T-helper 2 cell (primary cell): Measurements from ENCODE around the gene FXYD1.

Experiments
- DNase-seq, 5 experiments: peaks; one replicate each; pipeline versions ENCODE4 v3.0.0 to v3.0.0-alpha.2; 2012 to 2022

FXYD1 gene

DNA sequence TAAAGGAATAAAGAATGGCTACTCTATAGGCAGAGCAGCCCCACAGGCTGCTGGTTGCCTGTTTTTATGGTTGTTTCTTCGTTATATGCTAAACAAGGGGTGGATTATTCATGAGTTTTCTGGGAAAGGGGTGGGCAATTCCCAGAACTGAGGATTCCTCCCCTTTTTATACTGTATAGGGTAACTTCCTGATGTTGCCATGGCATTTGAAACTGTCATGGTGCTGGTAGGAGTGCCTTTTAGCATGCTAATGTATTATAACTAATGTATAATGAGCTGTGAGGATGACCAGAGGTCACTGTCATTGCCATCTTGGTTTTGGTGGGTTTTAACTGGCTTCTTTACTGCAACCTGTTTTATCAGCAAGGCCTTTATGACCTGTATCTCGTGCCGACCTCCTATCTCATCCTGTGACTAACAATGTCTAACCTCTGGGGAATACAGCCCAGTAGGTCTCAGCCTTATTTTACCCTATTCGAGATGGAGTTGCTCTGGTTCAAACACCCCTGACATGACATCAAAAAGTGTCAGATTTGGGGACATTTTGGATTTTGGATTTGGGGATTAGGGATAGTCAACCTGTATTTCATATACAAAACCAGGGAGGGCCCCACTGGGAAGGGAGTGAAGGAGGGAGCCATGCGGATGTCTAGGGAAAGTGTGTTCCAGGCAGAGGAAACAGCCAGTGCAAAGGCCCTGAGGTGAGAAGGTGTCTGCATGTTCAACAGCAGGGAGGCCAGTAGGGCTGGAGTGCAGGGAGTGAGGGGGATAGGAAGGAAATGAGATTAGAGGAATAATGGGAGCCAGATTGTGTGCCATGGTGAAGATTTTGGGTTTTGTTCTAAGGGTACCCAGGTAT, 26.8 kb downstream of the FXYD1 start:
- no peak for DNase-seq

DNA sequence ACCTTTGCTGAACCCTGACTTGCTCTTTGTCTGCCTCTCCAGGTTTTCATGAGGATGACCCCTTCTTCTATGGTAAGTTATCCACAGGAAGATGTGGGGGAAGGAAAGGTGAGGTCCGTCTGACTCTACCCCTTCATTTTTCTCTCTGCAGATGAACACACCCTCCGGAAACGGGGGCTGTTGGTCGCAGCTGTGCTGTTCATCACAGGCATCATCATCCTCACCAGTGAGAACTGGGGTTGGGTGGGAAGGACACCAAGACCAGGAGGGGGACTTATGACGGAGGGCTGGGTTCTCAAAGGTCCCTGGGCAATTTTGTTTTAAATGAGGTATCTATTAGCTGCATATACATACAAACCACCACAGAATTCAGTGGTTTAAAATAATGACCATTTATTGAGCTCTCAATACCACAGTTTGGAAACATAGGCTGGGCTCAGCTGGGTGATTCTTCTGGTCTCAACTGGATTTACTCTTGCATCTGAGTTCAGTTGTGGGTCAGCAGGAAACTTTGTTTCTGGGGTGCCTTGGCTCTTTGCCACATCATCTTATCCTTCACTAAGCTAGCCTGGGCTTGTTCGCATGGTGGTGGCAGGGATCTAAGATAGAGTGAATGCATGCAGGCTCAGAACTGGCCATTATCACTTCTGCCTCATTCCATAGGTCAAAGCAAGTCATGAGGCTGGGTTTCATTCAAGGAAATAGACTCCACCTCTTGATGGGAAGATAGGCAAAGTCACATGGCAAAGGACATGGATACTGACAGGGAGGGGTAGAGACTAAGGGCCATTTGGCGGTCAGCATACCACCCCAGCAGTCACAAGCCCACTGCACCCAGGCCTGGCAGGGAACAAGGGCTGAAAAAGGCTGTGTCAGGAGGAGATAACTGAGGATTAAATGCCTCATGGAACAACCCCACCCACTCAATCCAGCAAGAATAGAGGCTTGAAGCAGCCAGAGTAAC, 27.8 kb downstream of the FXYD1 start:
- DNase-seq, result no peak

DNA sequence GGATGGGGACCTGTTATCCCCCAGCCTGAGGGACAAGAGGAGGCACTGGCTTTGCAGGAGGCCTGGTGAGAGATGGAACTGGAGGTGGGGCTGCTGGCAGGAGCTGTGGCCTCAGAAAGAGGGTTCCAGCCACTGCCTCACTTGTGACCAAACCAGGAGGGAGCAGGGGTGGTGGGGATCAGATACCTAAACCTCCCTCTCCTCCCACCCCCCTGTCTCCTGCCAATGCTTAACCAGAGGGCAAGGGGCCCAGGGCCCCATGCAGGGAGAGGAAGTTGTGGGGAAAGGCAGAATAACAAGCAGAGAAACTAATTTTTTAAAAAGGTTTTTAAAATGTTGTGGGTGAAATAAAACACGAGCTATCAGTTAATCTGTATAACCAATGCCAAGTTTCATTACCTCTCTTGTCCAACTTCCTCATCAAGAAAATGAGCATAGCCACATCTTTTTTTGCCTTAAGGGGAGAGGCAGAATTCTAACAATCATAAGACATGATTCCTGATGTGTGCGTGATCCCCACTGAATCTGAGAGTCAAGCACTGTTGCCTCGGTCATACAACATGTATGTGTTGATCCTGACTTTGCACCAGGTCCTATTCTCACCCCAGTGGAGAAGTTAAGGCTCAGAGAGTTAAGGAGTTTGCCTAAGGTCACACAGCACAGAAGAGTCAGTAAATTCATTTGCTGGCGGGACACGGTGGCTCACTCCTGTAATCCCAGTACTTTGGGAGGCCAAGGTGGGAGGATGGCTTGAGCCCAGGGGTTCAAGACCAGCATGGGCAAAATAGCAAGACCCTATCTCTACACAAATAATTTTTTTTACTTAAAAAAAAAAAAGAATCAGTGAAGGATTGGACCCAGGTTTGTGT, 28.9 kb downstream of the FXYD1 start:
- peak in 1 of 5 experiments; percentile 84 for DNase-seq

DNA sequence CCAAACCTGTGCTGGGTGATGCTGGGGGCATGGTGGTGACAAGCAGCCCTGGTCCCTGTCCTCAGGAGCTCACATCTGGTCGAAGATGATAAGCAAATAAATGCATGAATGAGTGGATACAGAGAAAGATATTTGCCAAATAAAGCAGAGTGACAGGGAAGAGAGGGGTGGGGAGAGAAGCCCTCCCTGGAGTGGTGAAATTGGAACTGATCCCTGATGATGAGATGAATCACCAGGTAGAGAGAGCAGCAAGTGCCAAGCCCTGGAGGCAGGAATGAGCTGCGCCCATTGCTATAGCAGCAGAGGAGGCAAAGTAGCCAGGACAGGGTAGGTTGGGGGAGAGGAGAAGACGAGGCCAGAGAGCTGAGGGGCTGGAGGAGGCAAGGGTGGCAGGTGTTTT, 29.6 kb downstream of the FXYD1 start:
- DNase-seq, result no peak

DNA sequence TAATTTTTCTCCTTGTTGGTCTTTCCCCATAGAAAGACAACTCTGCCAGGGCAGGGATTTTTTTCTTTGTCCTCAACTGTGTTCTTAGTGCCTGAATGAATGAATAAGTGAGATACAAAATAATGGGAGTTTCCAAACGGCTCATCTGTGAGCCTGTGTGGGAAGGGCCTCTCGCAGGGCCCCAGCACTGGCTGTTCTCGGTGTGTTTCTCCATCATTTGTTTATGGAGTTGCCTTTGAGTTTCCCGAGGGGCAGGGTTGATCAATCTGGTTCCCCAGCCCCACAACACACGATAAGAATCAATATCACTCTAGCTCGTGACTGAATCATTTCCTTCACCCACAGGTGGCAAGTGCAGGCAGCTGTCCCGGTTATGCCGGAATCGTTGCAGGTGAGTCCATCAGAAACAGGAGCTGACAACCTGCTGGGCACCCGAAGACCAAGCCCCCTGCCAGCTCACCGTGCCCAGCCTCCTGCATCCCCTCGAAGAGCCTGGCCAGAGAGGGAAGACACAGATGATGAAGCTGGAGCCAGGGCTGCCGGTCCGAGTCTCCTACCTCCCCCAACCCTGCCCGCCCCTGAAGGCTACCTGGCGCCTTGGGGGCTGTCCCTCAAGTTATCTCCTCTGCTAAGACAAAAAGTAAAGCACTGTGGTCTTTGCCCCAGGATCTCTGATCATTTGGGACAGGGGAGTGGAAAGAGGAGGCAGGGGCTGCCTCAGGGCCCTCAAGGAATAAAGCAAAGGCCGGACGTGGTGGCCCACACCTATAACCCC, 30.8 kb downstream of the FXYD1 start:
- peak in 1 of 5 experiments; percentile 18 for DNase-seq

DNA sequence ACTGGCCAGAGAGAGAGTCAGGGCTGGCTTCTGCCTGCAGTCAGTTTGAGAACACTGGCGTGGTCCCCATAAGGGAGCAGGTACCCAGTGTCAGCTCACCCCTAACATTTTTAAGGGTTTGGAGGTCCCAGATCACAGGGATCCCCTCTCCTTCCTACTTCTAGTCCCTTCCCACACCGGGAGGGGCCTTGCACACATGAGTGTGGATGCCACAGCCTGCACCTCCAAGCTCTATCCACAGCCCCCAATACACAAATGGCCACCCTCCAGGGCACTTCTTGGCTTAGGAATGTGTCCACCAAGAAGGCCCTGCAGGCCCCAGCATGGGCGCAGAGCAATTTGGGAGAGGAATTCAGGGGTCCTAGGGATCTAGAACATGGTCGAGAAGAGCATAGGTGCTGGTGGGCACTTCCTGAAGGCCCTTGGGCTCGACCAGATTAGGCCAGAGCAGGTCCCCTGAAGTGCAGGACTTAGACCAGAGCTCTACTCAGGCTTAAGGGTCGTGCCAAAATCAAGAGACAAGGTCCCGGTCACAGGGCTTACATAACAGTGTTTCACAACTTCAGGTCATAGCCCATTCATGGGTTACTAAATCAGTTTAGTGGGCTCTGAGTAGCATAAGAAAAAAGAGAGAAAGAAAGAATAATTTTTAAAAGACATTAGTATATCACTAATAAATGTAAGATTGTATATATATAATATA, 31.9 kb downstream of the FXYD1 start:
- no peak for DNase-seq

DNA sequence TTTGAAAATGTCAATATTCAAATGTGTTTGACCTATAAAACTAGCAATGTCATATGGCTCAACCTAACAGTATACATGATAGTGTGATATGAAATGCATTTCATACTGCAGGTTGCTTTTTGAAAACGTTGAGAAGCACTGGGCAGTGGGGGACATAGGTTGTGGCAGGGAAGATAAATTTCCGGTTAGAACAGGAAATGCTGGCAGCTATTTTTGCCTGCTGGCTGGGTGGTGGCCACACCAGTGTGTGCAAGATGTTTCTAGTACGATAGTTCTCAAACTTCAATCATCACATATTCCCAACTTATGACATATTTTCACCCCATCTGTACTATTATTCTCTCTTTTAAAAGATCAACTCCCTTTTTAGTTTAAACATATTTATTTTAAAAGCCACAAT, 33.1 kb downstream of the FXYD1 start:
- DNase-seq, result peak in 1 of 5 experiments; percentile 56

DNA sequence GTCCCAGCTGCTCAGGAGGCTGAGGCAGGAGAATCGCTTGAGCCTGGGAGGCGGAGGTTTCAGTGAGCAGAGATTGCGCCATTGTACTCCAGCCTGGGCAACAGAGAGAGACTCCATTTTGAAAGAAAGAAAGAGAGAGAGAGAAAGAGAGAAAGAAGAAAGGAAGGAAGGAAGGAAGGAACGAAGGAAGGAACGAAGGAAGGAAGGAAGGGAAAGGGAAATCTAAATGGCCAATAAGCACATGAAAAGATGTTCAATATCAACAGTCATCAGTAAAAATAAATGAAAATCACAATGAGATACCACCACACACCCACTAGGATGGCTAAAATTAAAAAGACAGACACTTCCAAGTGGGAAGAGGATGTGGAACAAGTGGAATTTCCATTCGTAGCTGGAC, 35.6 kb downstream of the FXYD1 start:
- DNase-seq, result no peak

DNA sequence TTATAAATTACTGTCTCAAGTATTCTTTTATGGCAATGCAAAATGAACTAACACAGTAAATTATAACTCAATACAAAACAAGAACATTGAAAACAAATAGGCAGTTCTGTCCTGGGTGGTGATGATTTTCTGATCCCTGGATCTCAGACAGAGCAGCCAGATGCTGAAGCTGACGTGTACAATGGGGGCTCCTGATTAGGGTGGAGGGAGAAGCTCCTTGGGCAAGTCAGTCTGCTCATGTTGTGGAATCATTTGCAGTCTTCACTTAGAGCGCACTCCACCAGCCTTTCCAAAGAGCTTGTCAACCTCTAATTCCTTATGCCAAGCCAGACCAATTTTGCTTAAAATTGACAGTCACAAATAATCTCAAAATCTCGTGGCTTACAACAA, 37.6 kb downstream of the FXYD1 start:
- DNase-seq, result no peak

DNA sequence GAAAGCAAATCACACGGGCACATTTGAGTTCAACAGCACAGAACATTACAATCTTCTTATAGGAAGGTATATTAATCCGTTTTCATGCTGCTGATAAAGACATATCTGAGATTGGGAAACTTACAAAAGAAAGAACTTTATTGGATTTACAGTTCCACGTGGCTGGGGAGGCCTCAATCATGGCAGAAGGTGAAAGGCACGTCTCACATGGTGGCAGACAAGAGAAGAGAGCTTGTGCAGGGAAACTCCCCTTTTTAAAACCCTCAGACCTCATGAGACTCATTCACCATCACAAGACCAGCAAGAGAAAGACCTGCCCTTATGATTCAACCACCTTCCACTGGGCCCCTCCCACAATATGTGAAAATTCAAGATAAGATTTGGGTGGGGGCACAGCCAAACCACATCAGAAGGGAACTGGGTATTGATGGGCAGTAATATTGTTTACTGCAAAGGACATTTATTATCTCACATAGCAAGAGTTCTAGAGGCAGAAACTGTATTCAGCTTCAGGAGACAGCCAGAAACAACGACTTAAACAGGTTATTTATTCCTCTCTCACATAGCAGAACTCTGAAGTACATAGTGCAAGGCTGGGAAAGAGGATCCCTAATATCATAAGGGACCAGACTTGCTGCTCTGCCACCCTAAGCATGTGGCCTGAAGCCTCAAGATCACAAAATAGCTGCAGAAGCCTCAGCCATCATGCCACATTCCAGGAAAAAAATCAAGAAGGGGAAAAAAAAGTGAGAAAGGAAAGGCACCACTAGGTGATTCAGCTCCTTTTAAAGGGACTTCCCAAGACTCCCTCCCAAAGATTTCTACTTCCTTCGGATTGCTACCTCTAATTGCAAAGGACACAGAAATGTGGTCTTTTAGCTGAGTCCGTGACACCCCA, 39.0 kb downstream of the FXYD1 start:
- DNase-seq, result no peak

DNA sequence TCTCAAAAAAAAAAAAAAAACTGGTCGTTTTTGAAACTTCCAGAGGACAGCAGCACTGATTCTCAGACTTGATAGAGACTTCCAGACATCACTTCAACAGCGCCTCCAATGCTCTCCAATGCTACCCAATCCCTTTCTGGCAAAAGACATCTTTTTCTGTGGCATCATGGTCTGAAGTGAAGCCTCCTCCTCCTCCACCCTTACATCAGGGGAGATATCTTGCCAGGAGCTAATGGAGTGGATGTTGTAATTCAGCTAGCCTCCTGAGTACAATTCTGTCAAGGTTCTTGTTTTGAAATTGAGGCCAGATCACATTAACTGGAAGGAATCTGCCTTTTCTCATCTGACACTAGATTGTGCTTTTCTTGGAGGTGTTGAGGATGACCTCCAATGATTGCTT, 40.1 kb downstream of the FXYD1 start:
- DNase-seq, result no peak

DNA sequence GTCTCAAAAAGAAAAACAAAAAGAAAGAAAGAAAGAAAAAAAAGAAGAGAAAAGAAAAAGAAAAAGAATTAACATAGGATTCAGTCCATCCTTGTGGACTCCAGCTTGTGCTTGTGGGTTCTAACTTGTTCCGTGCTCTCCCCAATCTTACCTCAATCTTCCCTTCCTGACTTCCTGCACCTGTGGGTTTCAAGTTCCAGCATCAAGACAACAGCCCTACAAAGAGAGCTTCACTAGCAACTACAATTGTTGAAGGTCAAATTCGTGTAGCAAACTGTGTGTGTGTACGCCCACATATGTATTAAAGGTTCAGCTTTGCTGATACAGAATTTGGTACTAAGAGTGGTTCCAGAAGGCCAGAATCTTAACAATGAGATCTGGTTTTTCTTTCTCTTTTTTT, 41.2 kb downstream of the FXYD1 start:
- no peak for DNase-seq

DNA sequence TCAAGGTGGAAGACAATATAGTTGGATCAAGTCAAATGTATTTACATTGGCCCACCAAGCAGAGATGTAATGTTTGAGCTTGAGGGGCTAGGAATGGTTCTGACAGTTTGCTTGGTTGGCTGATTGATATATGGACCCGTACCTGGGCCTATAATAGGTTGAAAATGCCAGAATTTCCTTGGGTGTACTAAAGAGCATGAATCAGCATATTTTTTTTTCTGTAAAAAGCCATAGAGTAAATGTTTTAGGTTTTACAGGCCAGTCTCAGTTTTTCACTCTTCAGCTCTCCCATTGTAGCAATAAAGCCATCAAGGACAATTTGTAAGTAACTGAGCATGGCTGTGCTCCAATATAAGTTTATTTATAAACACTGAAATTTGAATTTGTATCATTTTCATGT, 42.8 kb downstream of the FXYD1 start:
- DNase-seq, result no peak

DNA sequence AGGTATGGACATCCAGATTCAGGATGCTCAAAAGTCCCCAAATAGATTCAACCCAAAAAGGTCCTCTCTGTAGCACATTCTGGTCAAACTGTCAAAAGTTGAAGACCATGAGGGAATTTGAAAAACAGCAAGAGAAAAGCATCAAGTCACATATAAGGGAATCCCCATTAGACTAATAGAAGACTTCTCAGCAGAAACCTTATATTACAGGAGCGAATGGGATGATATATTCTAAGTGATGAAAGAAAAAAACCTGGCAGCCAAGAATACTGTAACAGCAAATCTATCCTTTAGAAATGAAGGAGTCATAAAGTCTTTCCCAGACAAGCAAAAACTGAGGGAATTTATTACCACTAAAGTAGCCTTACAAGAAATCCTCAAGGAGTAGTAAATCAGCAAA, 45.6 kb downstream of the FXYD1 start:
- DNase-seq, result no peak

DNA sequence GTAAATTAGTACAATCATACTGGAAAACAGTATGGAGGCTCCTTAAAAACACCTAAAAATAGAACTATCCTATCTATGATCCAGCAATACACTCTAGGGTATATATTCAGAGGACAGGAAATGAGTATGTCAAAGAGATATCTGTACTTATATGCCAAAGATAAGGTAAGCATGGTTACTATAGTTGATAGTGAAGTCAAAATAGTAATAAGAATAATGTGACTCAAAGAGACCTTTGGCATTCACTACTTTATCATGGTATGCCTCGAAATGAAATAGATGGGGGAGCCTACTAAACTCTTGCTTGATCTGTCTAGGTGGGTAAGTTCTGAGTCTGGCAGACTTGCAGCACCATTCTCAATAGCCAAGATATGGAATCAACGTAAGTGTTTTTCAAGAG, 46.3 kb downstream of the FXYD1 start:
- DNase-seq, result peak in 1 of 5 experiments; percentile 35
